K562 (cell line): ENCODE measurements around the gene AKR1C3. TPM values are rescaled to one million over a fixed set of nuclear protein-coding genes. Genes with fewer than 3 reads are reported as not detected.
A peak's percentile ranks its signal among the peaks of the same experiment; 100 is the strongest.

Experiments used
- ARID2 ChIP-seq: fragments of 450-650 bp; IDR thresholded peaks from 2 replicates; pipeline ENCODE4 v1.6.1; 2017; ENCODE audit warnings: antibody characterized with exemption, mild to moderate bottlenecking
- BDP1 ChIP-seq: IDR thresholded peaks from 3 replicates; pipeline ENCODE4 v1.6.1; 2011; ENCODE audit not compliant: insufficient read length, insufficient read depth
- CBX3 ChIP-seq, 2 experiments: IDR thresholded peaks; 1 replicate in 1 of 2; 2 replicates in 1 of 2; pipeline ENCODE4 v1.6.1; 2012; ENCODE audit warnings: inconsistent platforms in 2 of 2, low read length in 2 of 2, borderline replicate concordance in 1 of 2, control low read depth in 1 of 2
- EP300 ChIP-seq: IDR thresholded peaks from 2 replicates; pipeline ENCODE4 v1.6.1; 2012; ENCODE audit warnings: low read length, improper control_type of control experiment
- FOSL1 ChIP-seq: fragments of 200-800 bp; sonication (Bioruptor generic); conservative IDR thresholded peaks from 2 replicates; pipeline ENCODE4 v1.6.1; 2016; ENCODE audit warnings: missing genetic modification characterization, missing compliant biosample characterization
- FOXJ2 ChIP-seq: fragments of 200-800 bp; sonication (Bioruptor generic); IDR thresholded peaks from 2 replicates; pipeline ENCODE4 v1.6.1; 2016; ENCODE audit warnings: missing genetic modification characterization, missing compliant biosample characterization
- FOXK1 ChIP-seq: sonication (generic); formaldehyde crosslinking; IDR thresholded peaks from 2 replicates; pipeline ENCODE4 v1.8.0; 2022; ENCODE audit warnings: missing genetic modification reagents, mild to moderate bottlenecking, borderline replicate concordance
- GATA2 ChIP-seq: sonication (generic); formaldehyde crosslinking; IDR thresholded peaks from 2 replicates; pipeline ENCODE4 v1.4.0; 2020; ENCODE audit warnings: mild to moderate bottlenecking, missing genetic modification reagents
- GATAD2A ChIP-seq: fragments of 450-650 bp; IDR thresholded peaks from 2 replicates; pipeline ENCODE4 v1.6.1; 2017
- HDAC3 ChIP-seq: fragments of 450-650 bp; IDR thresholded peaks from 2 replicates; pipeline ENCODE4 v1.6.1; 2018; ENCODE audit warnings: borderline replicate concordance, mild to moderate bottlenecking, moderate library complexity; ENCODE audit not compliant: partially characterized antibody
- HIVEP1 ChIP-seq: fragments of 250-450 bp; sonication (Bioruptor Pico); IDR thresholded peaks from 2 replicates; pipeline ENCODE4 v1.4.0; 2020; ENCODE audit warnings: mild to moderate bottlenecking
- MEF2D ChIP-seq: conservative IDR thresholded peaks from 2 replicates; pipeline ENCODE4 v1.6.1; 2016; ENCODE audit warnings: low read depth, missing genetic modification characterization, missing compliant biosample characterization
- NCOR1 ChIP-seq: fragments of 450-650 bp; IDR thresholded peaks from 2 replicates; pipeline ENCODE4 v1.6.1; 2016; ENCODE audit warnings: mild to moderate bottlenecking, moderate library complexity
- OTX1 ChIP-seq: fragments of 450-650 bp; formaldehyde crosslinking; IDR thresholded peaks from 2 replicates; pipeline ENCODE4 v1.4.0; 2022; ENCODE audit warnings: mild to moderate bottlenecking
- PBX2 ChIP-seq, 2 experiments: IDR thresholded peaks in 1 of 2; conservative IDR thresholded peaks in 1 of 2; 2 replicates each; pipeline ENCODE4 v1.6.1; 2016; ENCODE audit warnings: low read depth in 2 of 2, mild to moderate bottlenecking in 1 of 2, missing compliant biosample characterization in 1 of 2, missing genetic modification characterization in 1 of 2, moderate library complexity in 1 of 2
- PTTG1 ChIP-seq: fragments of 450-650 bp; IDR thresholded peaks from 2 replicates; pipeline ENCODE4 v1.6.1; 2016; ENCODE audit warnings: low read depth, mild to moderate bottlenecking, missing genetic modification characterization, missing compliant biosample characterization
- RNF2 ChIP-seq: sonication (generic); IDR thresholded peaks from 2 replicates; pipeline ENCODE4 v1.6.1; 2016
- TOE1 ChIP-seq, 2 experiments: fragments of 450-650 bp in 1 of 2; sonication (generic) in 1 of 2; formaldehyde crosslinking in 1 of 2; IDR thresholded peaks; 2 replicates each; pipeline versions ENCODE4 v1.7.1 to v1.8.0; 2016 to 2022; ENCODE audit warnings: borderline replicate concordance in 2 of 2, mild to moderate bottlenecking in 2 of 2, antibody characterized with exemption in 1 of 2, inconsistent platforms in 1 of 2, low read depth in 1 of 2, missing genetic modification reagents in 1 of 2, moderate library complexity in 1 of 2
- YY1 ChIP-seq, 3 experiments: IDR thresholded peaks; 2 replicates each; pipeline ENCODE4 v1.6.1; 2011; ENCODE audit warnings: low read length in 2 of 3, mild to moderate bottlenecking in 2 of 3, moderate library complexity in 2 of 3, borderline replicate concordance in 1 of 3, control low read depth in 1 of 3, low read depth in 1 of 3; ENCODE audit not compliant: insufficient read depth in 3 of 3, insufficient replicate concordance in 2 of 3, control insufficient read depth in 1 of 3, insufficient read length in 1 of 3; ENCODE audit errors: extremely low read depth in 1 of 3
- ZNF175 ChIP-seq: fragments of 200-800 bp; sonication (Bioruptor generic); IDR thresholded peaks from 2 replicates; pipeline ENCODE4 v1.6.1; 2016; ENCODE audit warnings: low read depth, mild to moderate bottlenecking, missing genetic modification characterization, missing compliant biosample characterization
- ZNF41 ChIP-seq: fragments of 250-450 bp; sonication (Bioruptor Pico); conservative IDR thresholded peaks from 2 replicates; pipeline ENCODE4 v1.4.0; 2020; ENCODE audit warnings: mild to moderate bottlenecking
- ZNF695 ChIP-seq: fragments of 450-650 bp; formaldehyde crosslinking; IDR thresholded peaks from 2 replicates; pipeline ENCODE4 v1.4.0; 2020; ENCODE audit warnings: mild to moderate bottlenecking, moderate library complexity
- polyA plus RNA-seq, 8 experiments: library from polyadenylated mRNA; depleted of rRNA in 4 of 8; stranded (reverse) in 5 of 8; unstranded in 3 of 8; fragments of >200 nt; fragmentation: Nextera tagmentation in 2 of 8; fragmentation: Illumina TruSeq in 1 of 8; extraction: Ambion mirVana in 2 of 8; extraction: Trizol in 1 of 8; gene quantifications; 2 replicates each; pipeline versions ENCODE4 v1.2.1 to v1.2.3, GENCODE V29; 2011 to 2014; ENCODE audit warnings: inconsistent platforms in 1 of 8, missing spikeins in 1 of 8
- total RNA-seq, 7 experiments: library from RNA; depleted of rRNA in 6 of 7; stranded (reverse); fragments of >200 nt in 6 of 7; fragmentation: Illumina TruSeq in 2 of 7; extraction: Trizol in 2 of 7; gene quantifications; 2 replicates each; pipeline versions ENCODE4 v1.2.1 to v1.2.3, GENCODE V29; 2011 to 2021; ENCODE audit warnings: low replicate concordance in 1 of 7
- TF ChIP-seq, protein P1 (sequence below): IDR thresholded peaks from 2 replicates; pipeline ENCODE4 v1.6.1; 2012; ENCODE audit warnings: low read depth, low read length, improper control_type of control experiment, borderline replicate concordance

Gene AKR1C3
- total and polyA plus RNA-seq, 9 of the 15 experiments (the other 6 are each of a cell fraction or from before 2014, with no cell fraction given) = 4.6 to 20.4 (median 10.1) TPM

- no peak for TF ChIP-seq BDP1
- TF ChIP-seq PTTG1 = no peak; the same call in 1 of the 2 replicates
- TF ChIP-seq HDAC3 = peak; percentile 80
- TF ChIP-seq ARID2 = peak; percentile 81
- no peak for TF ChIP-seq PBX2 (CRISPR knock-in tag; IDR thresholded peaks at IDR 0.05; ENCODE audit: low read depth)
- TF ChIP-seq PBX2 (tag; conservative IDR thresholded peaks at IDR 0.05; ENCODE audit: low read depth) = peak; percentile 99
- no peak for TF ChIP-seq FOXK1
- 0 out of 2 replicates have a peak, but pooled peaks have one; percentile 59 for TF ChIP-seq TOE1 (IDR thresholded peaks at IDR 0.05; ENCODE audit: borderline replicate concordance)
- no peak for TF ChIP-seq TOE1 (CRISPR knock-in tag; IDR thresholded peaks at IDR 0.05; ENCODE audit: borderline replicate concordance, low read depth)
- peak; percentile 84 for TF ChIP-seq NCOR1
- peak; percentile 57 for TF ChIP-seq GATAD2A
- TF ChIP-seq ZNF175 (CRISPR knock-in tag) = peak; percentile 55; the same call in 1 of the 2 replicates
- no peak for TF ChIP-seq HIVEP1 (CRISPR knock-in tag)
- TF ChIP-seq ZNF695 (CRISPR knock-in tag) = no peak
- 0 out of 2 replicates have a peak, but pooled peaks have one; percentile 14 for TF ChIP-seq GATA2 (CRISPR knock-in tag)
- TF ChIP-seq EP300 = peak; percentile 94
- no peak for TF ChIP-seq OTX1 (CRISPR knock-in tag)
- TF ChIP-seq FOXJ2 (tag) = peak; percentile 89
- TF ChIP-seq, protein P1, sequence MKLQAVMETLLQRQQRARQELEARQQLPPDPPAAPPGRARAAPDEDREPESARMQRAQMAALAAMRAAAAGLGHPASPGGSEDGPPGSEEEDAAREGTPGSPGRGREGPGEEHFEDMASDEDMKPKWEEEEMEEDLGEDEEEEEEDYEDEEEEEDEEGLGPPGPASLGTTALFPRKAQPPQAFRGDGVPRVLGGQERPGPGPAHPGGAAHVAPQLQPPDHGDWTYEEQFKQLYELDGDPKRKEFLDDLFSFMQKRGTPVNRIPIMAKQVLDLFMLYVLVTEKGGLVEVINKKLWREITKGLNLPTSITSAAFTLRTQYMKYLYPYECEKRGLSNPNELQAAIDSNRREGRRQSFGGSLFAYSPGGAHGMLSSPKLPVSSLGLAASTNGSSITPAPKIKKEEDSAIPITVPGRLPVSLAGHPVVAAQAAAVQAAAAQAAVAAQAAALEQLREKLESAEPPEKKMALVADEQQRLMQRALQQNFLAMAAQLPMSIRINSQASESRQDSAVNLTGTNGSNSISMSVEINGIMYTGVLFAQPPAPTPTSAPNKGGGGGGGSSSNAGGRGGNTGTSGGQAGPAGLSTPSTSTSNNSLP = peak; percentile 88
- peak in 1 of 2 experiments; percentile 37; a peak in 1 of 3 replicates for TF ChIP-seq CBX3 (IDR thresholded peaks at IDR 0.05; ENCODE audit: borderline replicate concordance in 1 of 2, low read length in 2 of 2)
- peak; percentile 78 for TF ChIP-seq MEF2D (tag)
- TF ChIP-seq RNF2 = peak; percentile 38; the same call in 1 of the 2 replicates
- no peak for TF ChIP-seq ZNF41 (CRISPR knock-in tag)
- peak in 1 of 3 experiments; percentile 43 for TF ChIP-seq YY1 (IDR thresholded peaks at IDR 0.05; ENCODE audit: borderline replicate concordance in 1 of 3, control insufficient read depth in 1 of 3, extremely low read depth in 1 of 3, insufficient read depth in 3 of 3, insufficient read length in 1 of 3, insufficient replicate concordance in 2 of 3, low read depth in 1 of 3, low read length in 2 of 3)
- peak; percentile 84 for TF ChIP-seq FOSL1 (tag)
Observed at GRCh38 chr10:5071411-5072198, 22.6 kb upstream of the AKR1C3 start (continued).
